Measurements from ENCODE around the gene ART1. TPM values are rescaled to one million over a fixed set of nuclear protein-coding genes. Genes with fewer than 3 reads are reported as not detected.
"Not testable (repeated sequence)": the region's sequence is repeated elsewhere in the genome, so short reads cannot be mapped to it uniquely, and the experiment has no call there.

The ART1 gene, protein sequence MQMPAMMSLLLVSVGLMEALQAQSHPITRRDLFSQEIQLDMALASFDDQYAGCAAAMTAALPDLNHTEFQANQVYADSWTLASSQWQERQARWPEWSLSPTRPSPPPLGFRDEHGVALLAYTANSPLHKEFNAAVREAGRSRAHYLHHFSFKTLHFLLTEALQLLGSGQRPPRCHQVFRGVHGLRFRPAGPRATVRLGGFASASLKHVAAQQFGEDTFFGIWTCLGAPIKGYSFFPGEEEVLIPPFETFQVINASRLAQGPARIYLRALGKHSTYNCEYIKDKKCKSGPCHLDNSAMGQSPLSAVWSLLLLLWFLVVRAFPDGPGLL
- total RNA-seq, result not detected
- polyA plus RNA-seq, result not detected

DNA sequence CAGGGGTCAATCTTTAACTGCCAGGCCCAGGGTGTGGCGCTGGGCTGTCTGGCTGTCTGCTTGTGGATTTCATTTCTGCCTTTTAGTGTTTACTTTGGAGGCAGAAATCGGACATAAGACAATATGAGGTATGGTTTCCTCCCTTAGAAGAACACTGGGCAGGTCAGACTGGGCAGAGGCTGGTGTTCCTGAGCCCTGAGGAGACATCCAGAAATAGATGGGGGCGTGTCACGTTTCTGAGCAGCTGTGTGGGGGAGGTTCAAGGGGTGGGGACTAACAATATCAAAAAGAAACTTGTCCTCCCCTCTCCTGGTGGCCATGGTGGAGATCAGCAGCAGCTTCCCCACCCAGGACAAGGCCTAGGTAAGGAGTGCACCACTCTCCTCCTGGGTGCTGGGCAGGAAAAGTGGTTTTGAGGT is at the start of gene ART1:
ART1 (plus strand) TSS at position 312 of the 419 bp plus-strand sequence. CDS start 14,086 bp downstream, outside the sequence.
- 78% methylated on average over 4 of the region's 4 CpGs for WGBS
- Histone ChIP-seq H3K4me3 (ENCODE audit: low read depth, low read length) (no peak within 1 kb of the TSS), H3K36me3 (ENCODE audit: insufficient read depth) (no peaks in the 10 kb centered on the region), H3K4me1 (ENCODE audit: insufficient read depth) (no peaks in the 10 kb centered on the region), H3K27ac (ENCODE audit: low read depth) (no peak within 1 kb of the TSS)
- no peak for DNase-seq (ENCODE audit: extremely low spot score)

DNA sequence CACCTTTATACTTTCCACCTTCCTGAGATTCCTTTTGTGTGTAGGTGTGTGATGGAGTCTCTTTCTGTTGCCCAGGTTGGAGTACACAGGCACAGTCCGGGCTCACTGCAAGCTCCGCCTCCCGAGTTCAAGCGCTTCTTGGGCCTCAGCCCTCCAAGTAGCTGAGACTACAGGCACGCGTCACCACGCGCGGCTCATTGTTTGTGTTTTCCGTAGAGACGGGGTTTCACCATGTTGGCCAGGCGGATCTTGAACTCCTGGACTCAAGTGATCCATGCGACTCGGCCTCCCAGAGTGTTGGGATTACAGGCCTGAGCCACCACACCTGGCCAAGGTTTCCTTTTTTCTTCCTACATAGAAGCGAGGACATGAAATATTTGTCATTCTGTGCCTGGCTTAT is 47.2 kb upstream of the ART1 start:
- DNase-seq (ENCODE audit: extremely low spot score); H3K36me3 ChIP-seq (ENCODE audit: insufficient read depth); H3K4me1 ChIP-seq (ENCODE audit: insufficient read depth); H3K27ac ChIP-seq (ENCODE audit: low read depth); H3K4me3 ChIP-seq (ENCODE audit: low read depth, low read length): not testable (repeated sequence)
- WGBS, result 93% methylated on average over 15 of the region's 15 CpGs

DNA sequence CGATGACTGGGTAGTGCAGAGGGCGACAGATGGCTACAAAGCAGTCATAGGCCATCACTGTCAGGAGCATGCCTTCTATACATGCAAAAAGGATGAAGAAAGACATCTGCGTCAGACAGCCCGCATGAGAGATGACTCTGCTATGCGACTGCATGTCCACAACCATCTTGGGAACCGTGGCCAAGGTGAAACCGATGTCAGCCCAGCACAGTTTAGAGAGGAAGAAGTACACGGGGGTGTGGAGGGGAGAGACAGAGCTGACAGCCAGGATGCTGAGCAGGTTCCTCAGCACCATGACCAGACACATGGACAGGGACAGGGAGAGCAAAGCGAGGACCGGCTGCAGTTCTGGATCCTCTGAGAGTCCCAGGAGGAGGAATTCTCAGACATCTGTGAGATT is 44.7 kb upstream of the ART1 start:
- not testable (repeated sequence) for H3K4me3 ChIP-seq (ENCODE audit: low read depth, low read length); DNase-seq (ENCODE audit: extremely low spot score); H3K36me3 ChIP-seq (ENCODE audit: insufficient read depth); H3K4me1 ChIP-seq (ENCODE audit: insufficient read depth); H3K27ac ChIP-seq (ENCODE audit: low read depth)
- 80% methylated on average over 10 of the region's 10 CpGs for WGBS

DNA sequence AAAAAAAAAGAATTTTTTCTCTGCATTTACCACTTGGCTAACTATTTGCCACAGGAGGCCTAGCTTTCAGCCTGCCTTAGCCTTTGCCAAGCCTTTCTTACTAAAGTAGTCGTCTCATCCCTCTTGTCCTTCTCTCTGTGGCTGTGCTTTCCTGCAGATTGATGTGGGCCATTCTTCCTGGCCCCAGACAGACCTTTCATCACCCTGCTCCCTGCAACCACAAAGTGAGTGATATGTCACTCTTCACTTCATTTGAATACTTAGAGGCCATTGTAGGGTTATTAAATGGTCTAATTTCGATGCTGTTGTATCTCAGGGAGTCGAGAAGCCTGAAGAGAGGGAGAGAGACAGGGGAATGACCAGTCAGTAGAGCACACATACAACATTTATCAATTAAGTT is 40.8 kb upstream of the ART1 start:
- H3K4me1 ChIP-seq (ENCODE audit: insufficient read depth), result no peaks in the 10 kb centered on the region
- H3K4me3 ChIP-seq (ENCODE audit: low read depth, low read length), result no peak overlapping the region
- DNase-seq (ENCODE audit: extremely low spot score), result no peak
- H3K36me3 ChIP-seq (ENCODE audit: insufficient read depth), result no peaks in the 10 kb centered on the region
- WGBS, result 61% methylated on average over 3 of the region's 3 CpGs
- no peak overlapping the region for H3K27ac ChIP-seq (ENCODE audit: low read depth)

DNA sequence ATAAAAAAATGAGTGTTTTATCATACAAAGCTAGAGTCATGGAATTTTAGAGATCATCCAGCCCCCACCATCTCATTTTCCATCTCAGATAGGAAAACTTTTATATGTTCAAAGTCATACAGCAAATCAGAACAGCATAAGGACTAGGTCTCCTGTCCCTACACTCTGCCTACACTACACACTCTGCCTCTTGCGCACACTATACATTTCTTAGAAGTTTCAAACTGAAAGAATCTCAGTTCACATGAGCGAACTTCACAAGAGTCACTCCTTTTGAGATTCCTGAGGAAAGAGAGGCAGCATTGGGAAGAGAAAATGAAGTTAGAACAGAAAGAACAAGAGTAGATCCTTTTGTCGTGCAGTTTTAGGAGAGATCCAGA is 39.7 kb upstream of the ART1 start:
- Histone ChIP-seq H3K4me3 (ENCODE audit: low read depth, low read length) (no peak overlapping the region), H3K36me3 (ENCODE audit: insufficient read depth) (no peaks in the 10 kb centered on the region), H3K27ac (ENCODE audit: low read depth) (no peak overlapping the region), H3K4me1 (ENCODE audit: insufficient read depth) (no peaks in the 10 kb centered on the region)
- DNase-seq (ENCODE audit: extremely low spot score), result no peak
- WGBS, result 80% methylated on average over 3 of the region's 3 CpGs

DNA sequence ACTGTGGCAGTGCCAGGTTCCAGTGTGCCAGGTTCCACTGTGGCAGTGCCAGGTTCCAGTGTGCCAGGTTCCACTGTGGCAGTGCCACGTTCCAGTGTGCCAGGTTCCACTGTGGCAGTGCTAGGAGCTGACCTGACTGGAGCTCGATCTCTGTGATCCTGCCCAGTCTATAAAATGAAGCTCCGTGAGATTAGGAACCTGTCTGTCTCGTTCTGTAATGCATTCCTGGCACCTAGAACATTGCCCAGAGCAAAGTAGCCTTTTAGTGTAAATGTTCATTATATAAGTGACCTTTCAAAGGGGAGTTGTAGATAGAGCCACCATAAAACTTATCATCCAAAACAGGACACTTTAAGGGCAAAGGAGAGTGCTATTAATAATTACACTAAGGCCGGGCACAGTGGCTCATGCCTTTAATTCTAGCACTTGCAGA is 39.1 kb upstream of the ART1 start:
- H3K4me3 ChIP-seq (ENCODE audit: low read depth, low read length), result no peak overlapping the region
- H3K4me1 ChIP-seq (ENCODE audit: insufficient read depth), result no peaks in the 10 kb centered on the region
- H3K36me3 ChIP-seq (ENCODE audit: insufficient read depth), result no peaks in the 10 kb centered on the region
- no peak for DNase-seq (ENCODE audit: extremely low spot score)
- 58% methylated on average over 5 of the region's 5 CpGs for WGBS
- no peak overlapping the region for H3K27ac ChIP-seq (ENCODE audit: low read depth)

DNA sequence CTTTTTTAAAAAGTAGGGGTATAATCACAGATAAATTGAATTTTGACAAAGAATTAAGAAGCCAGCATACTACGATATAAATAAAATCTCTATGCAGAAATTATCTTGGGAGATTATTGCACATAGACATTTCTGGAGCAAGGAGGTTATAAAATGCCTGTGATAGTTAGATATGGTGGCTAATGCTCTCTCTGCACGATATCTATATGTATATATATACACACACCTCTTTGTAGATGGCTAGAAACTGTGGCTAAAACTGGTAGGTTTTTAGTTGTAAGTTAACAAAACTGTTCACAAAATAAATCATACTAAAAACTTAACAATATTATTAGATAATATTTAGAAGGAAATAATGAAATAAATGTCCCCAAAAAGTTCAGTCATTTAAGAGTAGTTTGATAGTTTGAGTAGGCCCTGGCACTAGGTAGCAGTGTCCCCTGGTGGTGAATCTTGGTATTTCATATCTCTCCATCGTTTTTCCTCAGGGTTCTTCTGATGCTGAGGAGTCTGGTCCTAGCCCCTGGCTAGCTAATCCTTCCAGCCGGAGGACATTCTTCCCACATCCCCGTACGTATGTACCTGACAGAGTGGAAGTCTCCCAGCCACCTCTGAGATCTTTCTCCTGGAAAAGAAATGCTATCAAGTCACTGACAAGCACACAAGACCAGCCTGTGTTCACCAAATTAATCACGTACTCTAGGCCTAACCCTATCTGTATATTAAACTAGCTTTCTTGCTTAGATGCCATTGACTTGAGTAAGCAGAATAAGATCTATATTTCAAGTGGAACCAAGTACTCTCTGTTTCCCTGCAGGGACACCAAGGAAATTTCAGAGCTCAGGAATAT is 35.3 kb upstream of the ART1 start:
- DNase-seq (ENCODE audit: extremely low spot score), result no peak

DNA sequence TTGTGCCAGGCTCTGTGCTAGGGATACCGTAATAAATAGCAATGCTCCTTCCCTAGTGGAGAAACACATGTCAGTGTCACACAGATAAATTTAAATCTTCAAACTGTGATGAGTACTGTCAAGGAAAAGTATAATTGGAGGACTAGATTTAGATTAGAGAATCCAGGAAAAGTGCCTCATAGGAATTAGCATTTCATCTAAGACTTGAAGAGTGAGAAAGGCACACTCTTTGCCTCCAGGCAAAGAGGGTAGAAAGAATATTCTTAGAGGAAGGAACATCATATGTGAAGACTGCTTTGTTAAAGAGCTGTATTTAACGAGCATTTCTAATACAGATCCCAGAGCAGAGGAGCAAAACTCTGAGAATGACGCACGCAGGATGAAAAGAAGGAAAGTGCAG is 34.1 kb upstream of the ART1 start:
- DNase-seq (ENCODE audit: extremely low spot score), result no peak
- Histone ChIP-seq H3K36me3 (ENCODE audit: insufficient read depth) (no peaks in the 10 kb centered on the region), H3K4me3 (ENCODE audit: low read depth, low read length) (no peak overlapping the region), H3K4me1 (ENCODE audit: insufficient read depth) (no peaks in the 10 kb centered on the region), H3K27ac (ENCODE audit: low read depth) (no peak overlapping the region)
- WGBS, result 81% methylated on average over 4 of the region's 4 CpGs

More for the DNA sequence above, 35.3 kb upstream of the ART1 start:
- H3K27ac ChIP-seq (ENCODE audit: low read depth), result no peak overlapping the region
- no peak overlapping the region for H3K4me3 ChIP-seq (ENCODE audit: low read depth, low read length)
- H3K4me1 ChIP-seq (ENCODE audit: insufficient read depth), result no peaks in the 10 kb centered on the region
- H3K36me3 ChIP-seq (ENCODE audit: insufficient read depth), result no peaks in the 10 kb centered on the region
- WGBS, result 61% methylated on average over 7 of the region's 7 CpGs

DNA sequence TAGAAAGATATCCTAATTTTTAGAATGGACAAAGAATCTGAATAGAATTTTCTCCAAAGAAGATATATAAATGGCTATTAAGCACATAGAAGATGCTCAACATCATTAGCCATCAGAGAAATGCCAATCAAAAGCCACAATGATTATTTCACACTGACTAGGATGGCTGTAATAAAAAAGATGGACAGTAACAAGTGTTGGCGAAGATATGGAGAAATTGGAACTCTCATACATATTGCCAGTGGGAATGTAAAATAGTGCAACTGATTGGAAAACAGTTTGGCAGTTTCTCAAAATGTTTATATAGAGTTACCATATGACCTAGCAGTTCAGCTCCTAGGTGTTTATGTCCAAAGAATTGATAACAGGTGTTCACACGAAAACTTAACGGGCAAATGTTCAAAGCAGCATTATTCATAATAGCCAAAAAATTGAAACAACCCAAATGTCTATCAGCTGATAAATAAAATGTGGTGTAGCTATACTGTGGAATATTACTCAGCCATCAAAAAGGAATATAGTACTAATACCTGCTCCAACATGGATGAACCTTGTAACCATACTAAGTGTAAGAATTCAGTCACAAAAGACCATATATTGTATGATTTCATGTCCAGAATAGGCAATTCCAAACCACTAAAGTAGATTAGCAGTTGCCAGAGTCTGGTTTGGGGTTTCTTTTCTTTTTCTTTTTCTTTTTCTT is 32.8 kb upstream of the ART1 start:
- H3K36me3 ChIP-seq (ENCODE audit: insufficient read depth), result no peaks in the 10 kb centered on the region
- H3K4me3 ChIP-seq (ENCODE audit: low read depth, low read length), result no peak overlapping the region
- WGBS, result 79% methylated on average over 3 of the region's 3 CpGs
- no peaks in the 10 kb centered on the region for H3K4me1 ChIP-seq (ENCODE audit: insufficient read depth)
- H3K27ac ChIP-seq (ENCODE audit: low read depth), result no peak overlapping the region
- no peak for DNase-seq (ENCODE audit: extremely low spot score)

DNA sequence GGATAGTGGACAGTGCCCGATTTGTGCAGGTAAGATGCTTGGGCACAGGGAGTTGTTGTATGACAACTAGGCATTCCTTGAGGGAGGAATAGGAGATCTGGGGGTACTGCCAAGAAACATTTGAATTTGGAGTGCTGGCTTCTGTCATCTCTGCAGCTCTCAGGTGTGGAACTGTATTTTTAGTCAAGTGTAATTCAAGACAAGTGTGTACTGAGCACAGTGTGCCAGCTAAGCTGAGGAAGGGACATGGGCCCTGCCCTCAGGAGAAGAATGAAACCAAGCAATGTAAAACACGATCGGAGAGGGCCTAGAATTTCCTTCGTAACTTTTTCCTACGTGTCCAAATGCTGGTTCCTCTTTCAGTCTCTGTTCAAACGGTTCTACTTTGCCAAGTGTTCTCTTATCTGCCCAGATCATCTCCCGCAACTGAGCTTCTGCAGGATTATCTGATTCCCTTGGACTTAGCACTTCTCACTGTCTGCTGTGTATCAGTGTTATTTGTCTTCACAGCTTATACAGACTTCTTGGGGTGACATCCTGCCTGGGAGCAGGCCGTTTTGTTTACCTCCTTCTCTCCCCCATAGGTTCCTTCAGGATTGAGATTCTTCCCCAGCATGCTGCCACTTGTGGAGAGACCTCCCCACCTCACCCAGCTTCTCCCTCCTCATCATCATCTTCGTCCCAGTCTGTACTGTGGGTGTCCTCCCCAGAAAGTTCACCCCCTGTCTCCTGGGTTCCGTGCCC is 30.8 kb upstream of the ART1 start:
- no peak overlapping the region for H3K4me3 ChIP-seq (ENCODE audit: low read depth, low read length)
- 63% methylated on average over 10 of the region's 10 CpGs for WGBS
- no peak for DNase-seq (ENCODE audit: extremely low spot score)
- H3K4me1 ChIP-seq (ENCODE audit: insufficient read depth), result no peaks in the 10 kb centered on the region
- no peak overlapping the region for H3K27ac ChIP-seq (ENCODE audit: low read depth)
- H3K36me3 ChIP-seq (ENCODE audit: insufficient read depth), result no peaks in the 10 kb centered on the region

DNA sequence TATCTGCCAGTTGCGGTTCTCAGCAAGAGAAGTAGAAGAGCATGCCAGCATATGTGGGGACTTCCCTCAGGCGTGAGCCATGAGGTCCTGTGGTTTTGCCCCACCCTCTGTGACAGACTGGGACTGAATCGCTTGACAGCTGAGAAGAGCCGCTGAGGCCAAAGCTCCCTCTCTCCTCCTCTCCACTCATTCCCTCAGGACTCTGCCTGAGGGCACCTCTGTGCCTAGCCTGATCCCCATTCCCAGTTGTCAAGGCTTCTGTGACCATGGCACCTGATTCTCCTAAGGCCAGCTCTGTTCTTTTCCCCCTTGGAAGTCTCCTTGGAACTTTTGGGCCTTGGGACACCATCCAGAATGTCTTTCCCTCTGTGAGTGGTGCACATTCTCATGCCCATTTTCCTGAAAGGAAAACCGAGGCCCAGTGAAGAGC is 30.2 kb upstream of the ART1 start:
- DNase-seq (ENCODE audit: extremely low spot score), result no peak
- no peak overlapping the region for H3K27ac ChIP-seq (ENCODE audit: low read depth)
- no peaks in the 10 kb centered on the region for H3K36me3 ChIP-seq (ENCODE audit: insufficient read depth)
- H3K4me3 ChIP-seq (ENCODE audit: low read depth, low read length), result no peak overlapping the region
- WGBS, result 79% methylated on average over 5 of the region's 5 CpGs
- H3K4me1 ChIP-seq (ENCODE audit: insufficient read depth), result no peaks in the 10 kb centered on the region

DNA sequence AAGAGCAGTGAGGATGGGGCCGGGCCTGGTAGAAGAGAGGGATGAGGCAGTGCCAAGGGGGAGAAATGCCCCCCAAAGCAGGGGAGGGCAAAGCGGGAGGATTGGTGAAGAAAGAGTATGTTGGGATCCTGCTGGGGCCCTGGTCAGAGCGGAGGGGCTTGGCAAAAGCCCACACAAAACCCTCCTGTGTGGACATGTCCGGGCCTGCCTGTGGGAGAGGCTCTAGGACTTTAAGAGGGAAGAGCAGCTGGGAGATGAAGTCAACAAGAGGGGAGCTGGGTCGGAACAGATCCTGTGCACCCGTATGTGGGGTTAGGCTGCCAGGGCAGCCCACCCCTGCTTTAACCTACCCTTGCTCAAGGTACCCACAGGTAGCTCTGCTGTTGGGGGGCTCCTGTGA is 28.9 kb upstream of the ART1 start:
- no peak for DNase-seq (ENCODE audit: extremely low spot score)

More for the DNA sequence above, 28.9 kb upstream of the ART1 start:
- WGBS, result 77% methylated on average over 6 of the region's 6 CpGs
- Histone ChIP-seq H3K27ac (ENCODE audit: low read depth) (no peak overlapping the region), H3K36me3 (ENCODE audit: insufficient read depth) (no peaks in the 10 kb centered on the region), H3K4me1 (ENCODE audit: insufficient read depth) (no peaks in the 10 kb centered on the region), H3K4me3 (ENCODE audit: low read depth, low read length) (no peak overlapping the region)
